ENCODE data around the gene LRMDA.

- TF ChIP-seq CTCF (IDR thresholded peaks at IDR 0.05; ENCODE audit: borderline replicate concordance, extremely low read depth, low read length, poor library complexity, severe bottlenecking), result no peak
- TF ChIP-seq EZH2 (IDR thresholded peaks at IDR 0.05; ENCODE audit: borderline replicate concordance, low read depth, low read length, severe bottlenecking), result no peak
Measured at GRCh38 chr10:75546004-75546403, 114.6 kb downstream of the LRMDA start.

Data from DND-41 (cell line).